Mesothelial cell of epicardium (in vitro differentiated cells): ENCODE data around the gene TRIOBP. TPM values are rescaled to one million over a fixed set of nuclear protein-coding genes. Genes with fewer than 3 reads are reported as not detected.
A peak's percentile ranks its signal among the peaks of the same experiment; 100 is the strongest.

Experiments used
- DNase-seq, 2 experiments: peaks; one replicate each; pipeline ENCODE4 v3.0.0; 2021; ENCODE audit warnings: low spot score in 2 of 2; ENCODE audit not compliant: unreplicated experiment in 2 of 2
- H3K27ac Mint-ChIP-seq: 2 replicates; pipeline ENCODE4 v1.8.0; 2021; ENCODE audit warnings: mixed read lengths
- H3K27me3 Mint-ChIP-seq: 2 replicates; pipeline ENCODE4 v1.8.0; 2021; ENCODE audit warnings: low read depth, mixed read lengths
- H3K36me3 Mint-ChIP-seq: 2 replicates; pipeline ENCODE4 v1.8.0; 2021; ENCODE audit warnings: mixed read lengths
- H3K4me1 Mint-ChIP-seq: 2 replicates; pipeline ENCODE4 v1.8.0; 2021; ENCODE audit warnings: mixed read lengths
- H3K4me3 Mint-ChIP-seq: 2 replicates; pipeline ENCODE4 v1.8.0; 2021; ENCODE audit warnings: mild to moderate bottlenecking, moderate library complexity, mixed read lengths
- H3K9me3 Mint-ChIP-seq: 2 replicates; pipeline ENCODE4 v1.8.0; 2021; ENCODE audit warnings: mixed read lengths
- total RNA-seq: library from RNA; stranded (reverse); gene quantifications from 3 replicates; pipeline ENCODE4 v1.2.1, GENCODE V29; 2021
- TF ChIP-seq, protein P1 (sequence below): fragments of 200-600 bp; sonication (generic); IDR thresholded peaks from one replicate; pipeline ENCODE4 v1.5.0; 2021; ENCODE audit warnings: antibody characterized with exemption; ENCODE audit not compliant: unreplicated experiment

Gene TRIOBP
- total RNA-seq, 1 donor from 2014 or later: 76.1 TPM

- H3K4me3 Mint-ChIP-seq: peak overlapping the region; percentile 71
Observed at GRCh38 chr22:37659066-37659896, 37.6 kb upstream of the TRIOBP start.

DNA sequence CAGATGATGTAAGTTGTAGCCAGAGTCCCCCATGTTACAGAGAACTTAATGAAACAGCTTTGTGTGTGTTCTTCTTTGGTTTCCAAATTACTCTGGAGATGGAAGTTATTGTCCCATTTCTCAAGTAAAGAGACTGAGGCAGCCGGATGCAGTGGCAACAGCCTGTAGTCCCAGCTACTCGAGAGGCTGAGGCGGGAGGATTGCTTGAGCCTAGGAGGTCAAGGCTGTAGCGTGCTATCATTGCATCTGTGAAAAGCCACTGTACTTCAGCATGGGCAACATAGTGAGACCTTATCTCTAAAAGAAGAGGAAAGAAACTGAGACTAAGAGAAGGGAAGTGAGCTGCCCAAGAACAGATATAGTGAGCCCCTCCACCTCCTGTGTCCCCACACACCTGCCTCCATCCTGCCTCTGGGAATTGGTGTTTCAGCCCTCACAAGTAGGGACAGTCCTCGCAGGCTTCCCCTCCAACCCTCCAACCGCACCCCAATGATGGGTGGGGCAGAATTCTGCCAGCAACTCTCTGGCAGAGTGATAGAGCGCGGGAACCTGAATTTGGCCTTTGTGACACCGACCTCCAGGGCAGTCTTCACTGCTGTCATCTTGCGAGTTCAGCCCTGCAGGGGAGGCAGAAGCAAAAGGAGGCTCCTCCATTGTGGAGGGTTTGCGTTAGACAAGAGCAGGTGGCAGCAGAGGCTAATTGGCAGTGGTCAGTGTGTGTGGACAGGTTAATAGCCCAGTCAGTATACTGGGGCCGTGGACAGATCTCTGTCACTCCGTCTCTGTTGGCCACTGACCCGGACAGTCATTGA lies 36.7 kb upstream of the TRIOBP start:
- no peaks in the 10 kb centered on the region for H3K27me3 Mint-ChIP-seq
- DNase-seq: no peak
- TF ChIP-seq, protein P1, sequence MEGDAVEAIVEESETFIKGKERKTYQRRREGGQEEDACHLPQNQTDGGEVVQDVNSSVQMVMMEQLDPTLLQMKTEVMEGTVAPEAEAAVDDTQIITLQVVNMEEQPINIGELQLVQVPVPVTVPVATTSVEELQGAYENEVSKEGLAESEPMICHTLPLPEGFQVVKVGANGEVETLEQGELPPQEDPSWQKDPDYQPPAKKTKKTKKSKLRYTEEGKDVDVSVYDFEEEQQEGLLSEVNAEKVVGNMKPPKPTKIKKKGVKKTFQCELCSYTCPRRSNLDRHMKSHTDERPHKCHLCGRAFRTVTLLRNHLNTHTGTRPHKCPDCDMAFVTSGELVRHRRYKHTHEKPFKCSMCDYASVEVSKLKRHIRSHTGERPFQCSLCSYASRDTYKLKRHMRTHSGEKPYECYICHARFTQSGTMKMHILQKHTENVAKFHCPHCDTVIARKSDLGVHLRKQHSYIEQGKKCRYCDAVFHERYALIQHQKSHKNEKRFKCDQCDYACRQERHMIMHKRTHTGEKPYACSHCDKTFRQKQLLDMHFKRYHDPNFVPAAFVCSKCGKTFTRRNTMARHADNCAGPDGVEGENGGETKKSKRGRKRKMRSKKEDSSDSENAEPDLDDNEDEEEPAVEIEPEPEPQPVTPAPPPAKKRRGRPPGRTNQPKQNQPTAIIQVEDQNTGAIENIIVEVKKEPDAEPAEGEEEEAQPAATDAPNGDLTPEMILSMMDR: no peak
- no peaks in the 10 kb centered on the region for H3K9me3 Mint-ChIP-seq
- H3K4me3 Mint-ChIP-seq: peak overlapping the region; percentile 71
- H3K36me3 Mint-ChIP-seq: no peaks in the 10 kb centered on the region
- peak overlapping the region; percentile 94 for H3K27ac Mint-ChIP-seq
- peaks cover 41% of the 10 kb centered on the region for H3K4me1 Mint-ChIP-seq

More at GRCh38 chr22:37659066-37659896, 37.6 kb upstream of the TRIOBP start:
- Mint-ChIP-seq H3K27me3 (no peaks in the 10 kb centered on the region), H3K27ac (peak overlapping the region; percentile 53), H3K4me1 (peaks cover 41% of the 10 kb centered on the region), H3K36me3 (no peaks in the 10 kb centered on the region), H3K9me3 (no peaks in the 10 kb centered on the region)
- TF ChIP-seq, protein P1: no peak
- no peak for DNase-seq

GRCh38 chr22:37660709-37661045 lies 36.2 kb upstream of the TRIOBP start:
- TF ChIP-seq, protein P1: no peak
- peak overlapping the region; percentile 71 for H3K4me3 Mint-ChIP-seq
- no peaks in the 10 kb centered on the region for H3K27me3 Mint-ChIP-seq
- DNase-seq: no peak
- H3K36me3 Mint-ChIP-seq: no peaks in the 10 kb centered on the region
- H3K27ac Mint-ChIP-seq: peak overlapping the region; percentile 94
- peaks cover 41% of the 10 kb centered on the region for H3K4me1 Mint-ChIP-seq
- no peaks in the 10 kb centered on the region for H3K9me3 Mint-ChIP-seq

DNA sequence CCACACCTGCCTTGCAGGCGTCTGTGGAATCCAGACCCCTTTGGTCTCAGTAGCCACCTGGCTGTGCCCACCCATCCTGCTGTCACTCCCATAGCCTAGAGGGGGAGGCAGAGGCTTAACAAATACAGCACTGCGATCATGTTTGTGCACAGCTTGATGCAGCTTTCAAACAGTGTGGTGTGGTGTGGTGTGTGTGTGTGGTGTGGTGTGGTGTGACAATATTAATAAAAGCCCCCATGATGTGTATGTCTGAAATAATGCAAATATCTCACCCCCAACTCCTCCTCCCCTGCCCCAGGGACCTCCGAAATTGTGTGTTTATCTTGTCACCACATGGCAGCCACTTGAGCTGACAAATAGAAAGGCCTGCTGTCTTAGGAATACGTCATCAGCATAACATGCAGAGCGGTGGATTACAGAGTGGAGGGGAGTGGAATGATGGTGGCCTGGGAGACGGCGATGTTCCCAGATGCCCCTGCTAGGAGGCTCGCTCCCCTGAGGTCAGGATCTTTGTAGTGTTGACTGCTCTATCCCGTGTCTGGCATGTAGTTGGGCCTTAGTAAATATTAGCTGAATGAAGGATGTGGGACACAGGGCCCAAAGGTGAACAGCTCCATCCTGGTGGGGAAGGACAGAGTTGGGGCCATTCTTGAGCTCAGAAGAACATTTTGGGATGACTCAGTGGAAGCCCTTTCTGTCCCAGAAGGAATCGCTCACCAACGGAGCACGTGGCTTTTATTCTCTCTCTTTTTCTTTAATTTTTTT lies 35.5 kb upstream of the TRIOBP start:
- TF ChIP-seq, protein P1: no peak
- no peaks in the 10 kb centered on the region for H3K27me3 Mint-ChIP-seq
- peaks cover 4% of the 10 kb centered on the region for H3K36me3 Mint-ChIP-seq
- peaks cover 41% of the 10 kb centered on the region for H3K4me1 Mint-ChIP-seq
- DNase-seq: no peak
- peak overlapping the region; percentile 71 for H3K4me3 Mint-ChIP-seq
- H3K9me3 Mint-ChIP-seq: no peaks in the 10 kb centered on the region
- peak overlapping the region; percentile 94 for H3K27ac Mint-ChIP-seq

- Mint-ChIP-seq H3K36me3 (peaks cover 7% of the 10 kb centered on the region), H3K4me1 (peaks cover 41% of the 10 kb centered on the region), H3K27me3 (no peaks in the 10 kb centered on the region), H3K27ac (peak overlapping the region; percentile 89), H3K4me3 (no peak overlapping the region), H3K9me3 (no peaks in the 10 kb centered on the region)
- DNase-seq: no peak
- TF ChIP-seq, protein P1: no peak
Observed at GRCh38 chr22:37662039-37662438, 34.8 kb upstream of the TRIOBP start.
